Peyer's patch (tissue), 4 donors: Measurements from ENCODE around the gene ENPP6.

Experiments
- POLR2A ChIP-seq, 2 donors: fragments of 450-650 bp; IDR thresholded peaks; one replicate each; pipeline ENCODE4 v1.5.1; 2017; ENCODE audit warnings: antibody characterized with exemption in 2 of 2, mild to moderate bottlenecking in 2 of 2, moderate library complexity in 2 of 2
- TF ChIP-seq, protein P1 (sequence below), 6 experiments: fragments of 450-650 bp in 4 of 6; fragments of 200-600 bp in 2 of 6; sonication (generic) in 1 of 6; IDR thresholded peaks; one replicate each; pipeline ENCODE4 v1.5.1; 2017 to 2019; ENCODE audit warnings: antibody characterized with exemption in 6 of 6, mild to moderate bottlenecking in 3 of 6, moderate library complexity in 1 of 6

DNA sequence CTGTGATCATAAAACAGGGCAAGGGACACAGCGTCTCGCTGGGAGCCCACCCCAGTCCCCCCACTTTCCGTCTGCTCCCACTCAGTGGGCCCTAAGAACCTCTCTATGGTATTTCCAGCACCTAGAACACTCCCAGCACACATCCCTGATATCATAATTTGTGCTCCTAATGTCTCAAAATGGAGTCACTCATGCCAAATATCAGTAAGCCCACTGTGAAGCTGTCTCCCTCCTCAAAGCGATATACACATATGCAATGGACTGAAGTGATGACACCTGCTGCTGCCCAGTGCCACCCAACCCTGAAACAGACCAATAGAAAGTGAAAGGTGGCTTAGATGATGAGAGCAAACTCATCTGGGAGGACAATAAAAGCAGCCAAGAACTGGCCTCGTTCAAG lies 17.9 kb downstream of the ENPP6 start:
- TF ChIP-seq, protein P1, sequence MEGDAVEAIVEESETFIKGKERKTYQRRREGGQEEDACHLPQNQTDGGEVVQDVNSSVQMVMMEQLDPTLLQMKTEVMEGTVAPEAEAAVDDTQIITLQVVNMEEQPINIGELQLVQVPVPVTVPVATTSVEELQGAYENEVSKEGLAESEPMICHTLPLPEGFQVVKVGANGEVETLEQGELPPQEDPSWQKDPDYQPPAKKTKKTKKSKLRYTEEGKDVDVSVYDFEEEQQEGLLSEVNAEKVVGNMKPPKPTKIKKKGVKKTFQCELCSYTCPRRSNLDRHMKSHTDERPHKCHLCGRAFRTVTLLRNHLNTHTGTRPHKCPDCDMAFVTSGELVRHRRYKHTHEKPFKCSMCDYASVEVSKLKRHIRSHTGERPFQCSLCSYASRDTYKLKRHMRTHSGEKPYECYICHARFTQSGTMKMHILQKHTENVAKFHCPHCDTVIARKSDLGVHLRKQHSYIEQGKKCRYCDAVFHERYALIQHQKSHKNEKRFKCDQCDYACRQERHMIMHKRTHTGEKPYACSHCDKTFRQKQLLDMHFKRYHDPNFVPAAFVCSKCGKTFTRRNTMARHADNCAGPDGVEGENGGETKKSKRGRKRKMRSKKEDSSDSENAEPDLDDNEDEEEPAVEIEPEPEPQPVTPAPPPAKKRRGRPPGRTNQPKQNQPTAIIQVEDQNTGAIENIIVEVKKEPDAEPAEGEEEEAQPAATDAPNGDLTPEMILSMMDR (IDR thresholded peaks at IDR 0.05) = no peak
- no peak for TF ChIP-seq POLR2A (IDR thresholded peaks at IDR 0.05)
